Choroid plexus epithelial cell (primary cell): ENCODE data around the gene SLC6A3.

Experiments used
- DNase-seq: peaks from one replicate; pipeline ENCODE4 v3.0.0-alpha.2; 2010; ENCODE audit warnings: low read depth
- H3K4me3 ChIP-seq: 2 replicates; pipeline ENCODE4 v1.5.1; 2011; ENCODE audit warnings: low read depth, mild to moderate bottlenecking, control low read depth, low read length, moderate library complexity
- TF ChIP-seq, protein P1 (sequence below): conservative IDR thresholded peaks from 2 replicates; pipeline ENCODE4 v1.5.1; 2011; ENCODE audit warnings: low read depth, mild to moderate bottlenecking, control low read depth, inconsistent platforms, low read length, moderate library complexity

The SLC6A3 gene

GRCh38 chr5:1396293-1396816 is 48.9 kb downstream of the SLC6A3 start:
- no peak for DNase-seq
- TF ChIP-seq, protein P1, sequence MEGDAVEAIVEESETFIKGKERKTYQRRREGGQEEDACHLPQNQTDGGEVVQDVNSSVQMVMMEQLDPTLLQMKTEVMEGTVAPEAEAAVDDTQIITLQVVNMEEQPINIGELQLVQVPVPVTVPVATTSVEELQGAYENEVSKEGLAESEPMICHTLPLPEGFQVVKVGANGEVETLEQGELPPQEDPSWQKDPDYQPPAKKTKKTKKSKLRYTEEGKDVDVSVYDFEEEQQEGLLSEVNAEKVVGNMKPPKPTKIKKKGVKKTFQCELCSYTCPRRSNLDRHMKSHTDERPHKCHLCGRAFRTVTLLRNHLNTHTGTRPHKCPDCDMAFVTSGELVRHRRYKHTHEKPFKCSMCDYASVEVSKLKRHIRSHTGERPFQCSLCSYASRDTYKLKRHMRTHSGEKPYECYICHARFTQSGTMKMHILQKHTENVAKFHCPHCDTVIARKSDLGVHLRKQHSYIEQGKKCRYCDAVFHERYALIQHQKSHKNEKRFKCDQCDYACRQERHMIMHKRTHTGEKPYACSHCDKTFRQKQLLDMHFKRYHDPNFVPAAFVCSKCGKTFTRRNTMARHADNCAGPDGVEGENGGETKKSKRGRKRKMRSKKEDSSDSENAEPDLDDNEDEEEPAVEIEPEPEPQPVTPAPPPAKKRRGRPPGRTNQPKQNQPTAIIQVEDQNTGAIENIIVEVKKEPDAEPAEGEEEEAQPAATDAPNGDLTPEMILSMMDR, result no peak

GRCh38 chr5:1394881-1395860 is 50.1 kb downstream of the SLC6A3 start:
- TF ChIP-seq, protein P1, result no peak

More at GRCh38 chr5:1396293-1396816, 48.9 kb downstream of the SLC6A3 start:
- no peak overlapping the region for H3K4me3 ChIP-seq

GRCh38 chr5:1393571-1394501 is 51.4 kb downstream of the SLC6A3 start:
- no peak overlapping the region for H3K4me3 ChIP-seq
- no peak for DNase-seq
- TF ChIP-seq, protein P1, result no peak

More at GRCh38 chr5:1394881-1395860, 50.1 kb downstream of the SLC6A3 start:
- DNase-seq, result no peak
- H3K4me3 ChIP-seq, result no peak overlapping the region

- DNase-seq, result no peak
- H3K4me3 ChIP-seq, result no peak overlapping the region
- TF ChIP-seq, protein P1, result no peak
These were observed 52.3 kb downstream of the SLC6A3 start for GRCh38 chr5:1392801-1393565.

GRCh38 chr5:1392261-1392660 is 53.0 kb downstream of the SLC6A3 start:
- DNase-seq, result no peak
- H3K4me3 ChIP-seq, result no peak overlapping the region
- TF ChIP-seq, protein P1, result no peak

GRCh38 chr5:1391691-1392090 is 53.5 kb downstream of the SLC6A3 start:
- TF ChIP-seq, protein P1, result no peak
- no peak overlapping the region for H3K4me3 ChIP-seq
- DNase-seq, result no peak
